Vagina (tissue), 2 donors: Measurements from ENCODE around the gene IL1RN. TPM values are rescaled to one million over a fixed set of nuclear protein-coding genes. Genes with fewer than 3 reads are reported as not detected.

Experiments used
- DNase-seq, 2 donors: peaks; one replicate each; pipeline ENCODE4 v3.0.0-alpha.2; 2017; ENCODE audit errors: extremely low spot score in 2 of 2
- H3K27ac ChIP-seq: fragments of 200-600 bp; sonication (generic); one replicate; pipeline ENCODE4 v1.5.1; 2019
- H3K27me3 ChIP-seq: fragments of 200-600 bp; sonication (generic); one replicate; pipeline ENCODE4 v1.5.1; 2019
- H3K36me3 ChIP-seq, 2 donors: fragments of 200-600 bp; sonication (generic); one replicate each; pipeline ENCODE4 v1.5.1; 2017 to 2019
- H3K4me1 ChIP-seq: fragments of 200-600 bp; sonication (generic); one replicate; pipeline ENCODE4 v1.5.1; 2019
- H3K4me3 ChIP-seq, 2 donors: fragments of 200-600 bp; sonication (generic); 1 replicate in 1 of 2; 2 replicates in 1 of 2; pipeline ENCODE4 v1.5.1; 2016 to 2019
- H3K9me3 ChIP-seq: fragments of 200-600 bp; sonication (generic); one replicate; pipeline ENCODE4 v1.5.1; 2019
- CTCF ChIP-seq, 3 experiments: fragments of 450-650 bp in 2 of 3; fragments of 200-600 bp in 1 of 3; sonication (generic) in 1 of 3; IDR thresholded peaks; one replicate each; pipeline ENCODE4 v1.5.1; 2017 to 2019; ENCODE audit warnings: antibody characterized with exemption in 3 of 3, mild to moderate bottlenecking in 2 of 3, moderate library complexity in 2 of 3
- POLR2A ChIP-seq, 2 donors: fragments of 450-650 bp; IDR thresholded peaks; one replicate each; pipeline ENCODE4 v1.6.1; 2017; ENCODE audit warnings: antibody characterized with exemption in 2 of 2, mild to moderate bottlenecking in 2 of 2, moderate library complexity in 2 of 2
- POLR2AphosphoS5 ChIP-seq, 2 donors: sonication (generic); formaldehyde crosslinking; IDR thresholded peaks; one replicate each; pipeline ENCODE4 v1.9.0; 2017; ENCODE audit warnings: antibody characterized with exemption in 2 of 2, mild to moderate bottlenecking in 2 of 2, low read depth in 1 of 2; ENCODE audit not compliant: insufficient read depth in 1 of 2
- intact Hi-C: fragments of 100-400 bp; cut with DNase I; formaldehyde crosslinking; loops from one replicate; pipeline ENCODE4 v1.15.1; 2023
- total RNA-seq: library from RNA; depleted of rRNA; stranded (reverse); fragments of >200 nt; gene quantifications from one replicate; pipeline ENCODE4 v1.2.3, GENCODE V29; 2016

Gene IL1RN
- total RNA-seq, 1 donor from 2014 or later = 253 TPM

GRCh38 chr2:113123726-113124125, 3.7 kb upstream of the IL1RN start:
- Histone ChIP-seq H3K27me3 (no peaks in the 10 kb centered on the region), H3K27ac (no peak overlapping the region), H3K4me1 (no peaks in the 10 kb centered on the region), H3K36me3 (no peaks in the 10 kb centered on the region), H3K9me3 (no peaks in the 10 kb centered on the region), H3K4me3 (no peak overlapping the region)
- intact Hi-C loops = no loop called here
- DNase-seq = peak in 1 of 2 donors; percentile 43
- TF ChIP-seq POLR2AphosphoS5 (IDR thresholded peaks at IDR 0.05; ENCODE audit: insufficient read depth in 1 of 2, low read depth in 1 of 2) (no peak), CTCF (IDR thresholded peaks at IDR 0.05) (no peak), POLR2A (IDR thresholded peaks at IDR 0.05) (no peak)

- DNase-seq = peak in 1 of 2 donors; percentile 81
- H3K27me3 ChIP-seq = no peaks in the 10 kb centered on the region
- no peak overlapping the region for H3K4me3 ChIP-seq
- H3K9me3 ChIP-seq = no peaks in the 10 kb centered on the region
- no peaks in the 10 kb centered on the region for H3K36me3 ChIP-seq
- H3K27ac ChIP-seq = no peak overlapping the region
- intact Hi-C loops = no loop called here
- no peaks in the 10 kb centered on the region for H3K4me1 ChIP-seq
- TF ChIP-seq POLR2A (IDR thresholded peaks at IDR 0.05) (no peak), POLR2AphosphoS5 (IDR thresholded peaks at IDR 0.05; ENCODE audit: insufficient read depth in 1 of 2, low read depth in 1 of 2) (no peak), CTCF (IDR thresholded peaks at IDR 0.05) (no peak)
Measured at GRCh38 chr2:113124181-113124961, 3.0 kb upstream of the IL1RN start.

DNA sequence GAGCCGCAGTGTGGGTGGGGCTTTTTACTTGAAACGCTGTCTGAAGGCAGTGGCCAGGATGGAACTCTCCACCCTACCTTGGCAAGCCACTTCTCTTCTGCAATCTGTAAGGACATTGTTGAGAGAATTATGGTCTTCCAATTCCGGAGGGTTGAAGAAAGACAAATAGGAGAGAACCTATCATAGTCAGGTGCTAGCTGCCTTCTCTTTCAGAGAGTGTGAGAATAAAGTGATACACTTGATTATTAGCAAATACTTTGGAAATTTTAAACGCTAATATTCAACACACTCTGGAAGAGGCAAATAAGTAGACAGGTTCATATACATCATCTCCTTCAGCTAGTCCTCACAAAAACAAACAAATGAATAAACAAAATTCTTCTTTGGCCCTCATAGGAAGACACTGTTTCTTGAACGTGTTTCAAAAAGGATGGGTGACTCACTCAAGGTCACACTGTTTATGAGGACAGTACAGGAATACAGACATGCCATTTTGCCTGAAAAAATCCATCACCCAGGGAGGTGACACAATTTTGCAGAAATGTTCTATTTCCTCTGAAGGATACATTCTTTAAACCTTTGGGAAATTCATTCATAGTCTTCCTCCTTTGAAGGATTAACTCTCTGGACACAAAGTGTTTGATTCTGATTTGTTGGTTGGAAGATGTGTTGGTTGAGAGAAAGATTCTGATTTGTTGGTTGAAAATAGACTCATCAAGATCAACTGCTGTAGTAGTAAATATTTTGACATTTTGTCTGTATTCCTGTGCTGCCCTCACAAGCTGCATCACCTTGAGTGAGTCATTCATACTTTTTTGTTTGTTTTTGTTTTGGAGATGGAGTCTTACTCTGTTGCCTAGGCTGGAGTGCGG, 2.2 kb upstream of the IL1RN start:
- H3K36me3 ChIP-seq = no peaks in the 10 kb centered on the region
- TF ChIP-seq POLR2A (IDR thresholded peaks at IDR 0.05) (no peak), CTCF (IDR thresholded peaks at IDR 0.05) (no peak), POLR2AphosphoS5 (IDR thresholded peaks at IDR 0.05; ENCODE audit: insufficient read depth in 1 of 2, low read depth in 1 of 2) (no peak)
- no peak overlapping the region for H3K4me3 ChIP-seq
- no peaks in the 10 kb centered on the region for H3K4me1 ChIP-seq
- no peaks in the 10 kb centered on the region for H3K27me3 ChIP-seq
- H3K9me3 ChIP-seq = no peaks in the 10 kb centered on the region
- intact Hi-C loops = no loop called here
- H3K27ac ChIP-seq = no peak overlapping the region
- DNase-seq = no peak

DNA sequence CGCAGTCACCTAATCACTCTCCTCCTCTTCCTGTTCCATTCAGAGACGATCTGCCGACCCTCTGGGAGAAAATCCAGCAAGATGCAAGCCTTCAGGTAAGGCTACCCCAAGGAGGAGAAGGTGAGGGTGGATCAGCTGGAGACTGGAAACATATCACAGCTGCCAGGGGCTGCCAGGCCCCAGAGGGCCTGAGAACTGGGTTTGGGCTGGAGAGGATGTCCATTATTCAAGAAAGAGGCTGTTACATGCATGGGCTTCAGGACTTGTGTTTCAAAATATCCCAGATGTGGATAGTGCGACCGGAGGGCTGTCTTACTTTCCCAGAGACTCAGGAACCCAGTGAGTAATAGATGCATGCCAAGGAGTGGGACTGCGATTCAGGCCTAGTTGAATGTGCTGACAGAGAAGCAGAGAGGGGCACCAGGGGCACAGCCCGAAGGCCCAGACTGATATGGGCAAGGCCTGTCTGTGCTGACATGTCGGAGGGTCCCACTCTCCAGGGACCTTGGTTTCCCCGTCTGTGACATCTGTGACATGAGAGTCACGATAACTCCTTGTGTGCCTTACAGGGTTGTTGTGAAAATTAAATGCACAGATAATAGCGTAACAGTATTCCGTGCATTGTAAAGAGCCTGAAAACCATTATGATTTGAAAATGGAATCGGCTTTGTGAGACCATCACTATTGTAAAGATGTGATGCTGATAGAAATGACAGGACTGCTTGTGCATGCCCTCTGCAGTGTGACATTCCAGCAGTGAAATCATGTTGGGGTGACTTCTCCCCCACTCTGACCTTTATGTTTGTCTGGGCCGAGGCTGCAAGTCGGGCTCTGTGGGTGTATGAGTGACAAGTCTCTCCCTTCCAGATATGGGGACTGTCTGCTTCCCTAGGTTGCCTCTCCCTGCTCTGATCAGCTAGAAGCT, 510 bp downstream of the IL1RN start:
- TF ChIP-seq POLR2A (IDR thresholded peaks at IDR 0.05) (no peak), POLR2AphosphoS5 (IDR thresholded peaks at IDR 0.05; ENCODE audit: insufficient read depth in 1 of 2, low read depth in 1 of 2) (no peak), CTCF (IDR thresholded peaks at IDR 0.05) (no peak)
- H3K4me1 ChIP-seq = no peaks in the 10 kb centered on the region
- H3K4me3 ChIP-seq = no peak overlapping the region
- no peak overlapping the region for H3K27ac ChIP-seq
- H3K9me3 ChIP-seq = no peaks in the 10 kb centered on the region
- no peaks in the 10 kb centered on the region for H3K27me3 ChIP-seq
- intact Hi-C loops = no loop called here
- DNase-seq = peak in 1 of 2 donors; percentile 79
- H3K36me3 ChIP-seq = no peaks in the 10 kb centered on the region
